Neutrophil (primary cell): ENCODE data around the gene TDO2.

Experiments
- H3K27ac ChIP-seq: fragments of 200-600 bp; sonication (generic); 2 replicates; pipeline ENCODE4 v1.5.1; 2016; ENCODE audit warnings: mild to moderate bottlenecking, moderate library complexity
- H3K27me3 ChIP-seq: fragments of 200-600 bp; sonication (generic); 2 replicates; pipeline ENCODE4 v1.6.0; 2016; ENCODE audit warnings: mild to moderate bottlenecking
- H3K36me3 ChIP-seq: fragments of 200-600 bp; sonication (generic); 2 replicates; pipeline ENCODE4 v1.5.1; 2017
- H3K4me1 ChIP-seq, 2 experiments: fragments of 200-600 bp in 1 of 2; sonication (generic) in 1 of 2; 1 replicate in 1 of 2; 2 replicates in 1 of 2; pipeline versions ENCODE4 v1.5.1 to v1.6.1; 2013 to 2016; ENCODE audit warnings: low read depth in 1 of 2, low read length in 1 of 2, mild to moderate bottlenecking in 1 of 2, moderate library complexity in 1 of 2; ENCODE audit not compliant: control insufficient read depth in 1 of 2, insufficient read depth in 1 of 2
- H3K4me3 ChIP-seq, 2 experiments: fragments of 200-600 bp in 1 of 2; sonication (generic) in 1 of 2; 1 replicate in 1 of 2; 2 replicates in 1 of 2; pipeline ENCODE4 v1.5.1; 2013 to 2016; ENCODE audit warnings: low read depth in 1 of 2, low read length in 1 of 2, mild to moderate bottlenecking in 1 of 2, moderate library complexity in 1 of 2
- H3K9me3 ChIP-seq: fragments of 200-600 bp; sonication (generic); 2 replicates; pipeline ENCODE4 v1.5.1; 2016
- CTCF ChIP-seq: fragments of 200-600 bp; sonication (generic); IDR thresholded peaks from 2 replicates; pipeline ENCODE4 v1.5.1; 2016; ENCODE audit warnings: antibody characterized with exemption

Gene TDO2

DNA sequence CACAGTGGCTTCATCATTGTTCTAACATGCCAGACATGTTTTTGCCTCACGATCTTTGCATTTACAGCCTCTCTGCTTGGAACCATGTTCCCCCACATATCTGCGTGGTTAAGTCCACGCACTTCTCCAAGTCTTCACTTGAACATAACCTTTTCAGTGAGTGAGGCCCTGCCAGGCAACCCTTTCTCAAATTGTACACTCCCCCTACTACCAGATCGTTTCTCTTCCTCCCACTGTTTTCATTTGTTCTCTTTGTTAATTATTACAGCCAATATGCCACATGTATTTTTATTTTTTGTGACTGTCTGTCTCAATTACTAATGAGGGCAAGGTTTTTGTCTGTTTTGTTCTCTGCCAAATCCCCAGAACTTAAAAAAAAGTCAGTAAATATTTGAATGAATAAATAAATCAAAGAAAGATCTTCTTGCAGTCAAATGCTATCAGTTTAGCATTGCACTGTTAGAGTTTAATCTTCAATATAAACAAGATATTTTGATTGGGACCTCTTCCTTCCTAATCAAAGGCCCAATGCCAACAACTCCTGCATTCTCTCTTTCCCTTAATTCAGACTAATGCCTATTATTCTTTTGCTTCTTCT is 32.0 kb downstream of the TDO2 start:
- Histone ChIP-seq H3K9me3 (no peaks in the 10 kb centered on the region), H3K4me3 (no peak overlapping the region), H3K4me1 (no peaks in the 10 kb centered on the region), H3K36me3 (no peaks in the 10 kb centered on the region), H3K27me3 (no peaks in the 10 kb centered on the region), H3K27ac (no peak overlapping the region)
- no peak for TF ChIP-seq CTCF

- Histone ChIP-seq H3K9me3 (no peaks in the 10 kb centered on the region), H3K4me1 (no peaks in the 10 kb centered on the region), H3K27me3 (no peaks in the 10 kb centered on the region), H3K4me3 (no peak overlapping the region), H3K36me3 (no peaks in the 10 kb centered on the region), H3K27ac (no peak overlapping the region)
- TF ChIP-seq CTCF = no peak
Observed at GRCh38 chr4:155941085-155941790, 37.7 kb downstream of the TDO2 start.

DNA sequence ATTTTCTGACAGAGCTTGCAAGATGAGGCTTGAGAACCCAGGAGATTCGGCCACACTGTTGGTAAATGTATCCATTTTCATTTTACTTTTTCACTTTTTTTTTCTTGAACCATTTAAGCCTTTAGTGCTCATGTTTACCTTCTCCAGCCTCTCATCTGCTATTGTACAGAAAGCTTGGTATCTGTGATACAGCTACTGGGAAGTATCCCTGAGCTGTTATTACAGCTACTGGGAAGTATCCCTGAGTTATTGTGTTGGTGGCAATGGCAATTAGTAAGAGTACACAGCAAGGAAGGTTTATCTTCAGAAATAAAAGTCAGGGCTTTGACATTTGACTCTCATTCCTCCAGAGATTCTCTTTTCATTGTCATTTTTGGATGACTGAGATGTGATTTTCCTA is 38.3 kb downstream of the TDO2 start:
- H3K36me3 ChIP-seq = no peaks in the 10 kb centered on the region
- H3K9me3 ChIP-seq = no peaks in the 10 kb centered on the region
- no peaks in the 10 kb centered on the region for H3K4me1 ChIP-seq
- H3K4me3 ChIP-seq = no peak overlapping the region
- no peak overlapping the region for H3K27ac ChIP-seq
- H3K27me3 ChIP-seq = no peaks in the 10 kb centered on the region
- no peak for TF ChIP-seq CTCF

GRCh38 chr4:155943605-155944291 is 40.3 kb downstream of the TDO2 start:
- Histone ChIP-seq H3K4me1 (no peaks in the 10 kb centered on the region), H3K9me3 (no peaks in the 10 kb centered on the region), H3K36me3 (no peaks in the 10 kb centered on the region), H3K27me3 (no peaks in the 10 kb centered on the region), H3K27ac (no peak overlapping the region), H3K4me3 (no peak overlapping the region)
- TF ChIP-seq CTCF = no peak

- Histone ChIP-seq H3K27ac (no peak overlapping the region), H3K27me3 (no peaks in the 10 kb centered on the region), H3K36me3 (no peaks in the 10 kb centered on the region), H3K9me3 (no peaks in the 10 kb centered on the region), H3K4me3 (no peak overlapping the region), H3K4me1 (no peaks in the 10 kb centered on the region)
- TF ChIP-seq CTCF = no peak
Observed at GRCh38 chr4:155944516-155944915, 41.0 kb downstream of the TDO2 start.
